H1 (cell line): Measurements from ENCODE around the gene HLA-DMB. TPM values are rescaled to one million over a fixed set of nuclear protein-coding genes. Genes with fewer than 3 reads are reported as not detected.

ENCODE experiments used
- BACH1 ChIP-seq: IDR thresholded peaks from 2 replicates; pipeline ENCODE4 v1.6.1; 2012; ENCODE audit warnings: low read length, improper control_type of control experiment
- CBX8 ChIP-seq: fragments of 300-800, 300-1000 bp; sonication (generic); IDR thresholded peaks from 2 replicates; pipeline ENCODE4 v1.7.1; 2016; ENCODE audit warnings: low read depth, low read length, borderline replicate concordance
- CHD1 ChIP-seq: IDR thresholded peaks from 2 replicates; pipeline ENCODE4 v1.6.1; 2012; ENCODE audit warnings: low read depth, low read length, improper control_type of control experiment
- CREB1 ChIP-seq: IDR thresholded peaks from 2 replicates; pipeline ENCODE4 v1.6.1; 2012; ENCODE audit warnings: inconsistent platforms
- FOSL1 ChIP-seq: IDR thresholded peaks from 2 replicates; pipeline ENCODE4 v1.6.1; 2011; ENCODE audit warnings: mild to moderate bottlenecking, low read depth, low read length, moderate library complexity; ENCODE audit not compliant: insufficient read depth
- GABPA ChIP-seq: IDR thresholded peaks from 2 replicates; pipeline ENCODE4 v1.6.1; 2011; ENCODE audit warnings: mild to moderate bottlenecking, low read length, moderate library complexity, borderline replicate concordance; ENCODE audit not compliant: insufficient read depth
- GTF2F1 ChIP-seq: IDR thresholded peaks from 2 replicates; pipeline ENCODE4 v1.6.1; 2012; ENCODE audit warnings: low read depth, low read length, improper control_type of control experiment, borderline replicate concordance
- JUN ChIP-seq: IDR thresholded peaks from 2 replicates; pipeline ENCODE4 v1.6.1; 2011; ENCODE audit warnings: low read depth, mild to moderate bottlenecking, improper control_type of control experiment, low read length
- JUND ChIP-seq: IDR thresholded peaks from 2 replicates; pipeline ENCODE4 v1.6.1; 2011; ENCODE audit warnings: mild to moderate bottlenecking, improper control_type of control experiment, low read length
- KDM1A ChIP-seq: fragments of 200-600, 300-600 bp; sonication (generic); IDR thresholded peaks from 2 replicates; pipeline ENCODE4 v1.7.1; 2016; ENCODE audit warnings: mild to moderate bottlenecking, low read length, borderline replicate concordance
- NANOG ChIP-seq: IDR thresholded peaks from 2 replicates; pipeline ENCODE4 v1.6.1; 2011; ENCODE audit warnings: low read length, low read depth, mild to moderate bottlenecking, inconsistent platforms; ENCODE audit not compliant: insufficient read depth, poor library complexity, severe bottlenecking
- POLR2A ChIP-seq, 2 experiments: IDR thresholded peaks; 1 replicate in 1 of 2; 2 replicates in 1 of 2; pipeline ENCODE4 v1.6.1; 2011; ENCODE audit warnings: low read depth in 2 of 2, low read length in 2 of 2, mild to moderate bottlenecking in 2 of 2; ENCODE audit errors: control extremely low read depth in 1 of 2
- RBBP5 ChIP-seq: IDR thresholded peaks from 2 replicates; pipeline ENCODE4 v1.7.1; 2012; ENCODE audit warnings: low read depth, mild to moderate bottlenecking, inconsistent platforms, low read length, moderate library complexity, borderline replicate concordance
- RFX5 ChIP-seq: IDR thresholded peaks from 2 replicates; pipeline ENCODE4 v1.6.1; 2011; ENCODE audit warnings: low read depth, low read length, improper control_type of control experiment, borderline replicate concordance
- RXRA ChIP-seq: IDR thresholded peaks from 2 replicates; pipeline ENCODE4 v1.6.1; 2011; ENCODE audit warnings: low read depth, mild to moderate bottlenecking, low read length, moderate library complexity; ENCODE audit not compliant: insufficient read depth
- SIN3A ChIP-seq, 2 experiments: IDR thresholded peaks in 1 of 2; conservative IDR thresholded peaks in 1 of 2; 2 replicates each; pipeline ENCODE4 v1.6.1; 2011 to 2012; ENCODE audit warnings: low read length in 2 of 2, improper control_type of control experiment in 1 of 2, low read depth in 1 of 2, mild to moderate bottlenecking in 1 of 2
- SIX5 ChIP-seq: IDR thresholded peaks from 2 replicates; pipeline ENCODE4 v1.6.1; 2011; ENCODE audit warnings: mild to moderate bottlenecking, low read depth, low read length
- SRF ChIP-seq: IDR thresholded peaks from 2 replicates; pipeline ENCODE4 v1.6.1; 2011; ENCODE audit warnings: mild to moderate bottlenecking, low read depth, low read length, moderate library complexity
- SUZ12 ChIP-seq: fragments of 200-600 bp; sonication (generic); IDR thresholded peaks from 2 replicates; pipeline ENCODE4 v1.6.1; 2012; ENCODE audit warnings: mild to moderate bottlenecking, inconsistent platforms, low read length, moderate library complexity, mixed read lengths
- TEAD4 ChIP-seq: IDR thresholded peaks from 2 replicates; pipeline ENCODE4 v1.6.1; 2012; ENCODE audit warnings: low read depth, low read length, inconsistent platforms, mixed read lengths
- ZNF274 ChIP-seq: IDR thresholded peaks from 2 replicates; pipeline ENCODE4 v1.7.0; 2012; ENCODE audit warnings: low read length, borderline replicate concordance; ENCODE audit errors: extremely low read depth
- polyA plus RNA-seq, 7 experiments: library from polyadenylated mRNA; depleted of rRNA in 3 of 7; stranded (reverse) in 5 of 7; unstranded in 2 of 7; fragments of >200 nt in 5 of 7; fragments of 200-250 nt in 2 of 7; gene quantifications; 1 replicate in 5 of 7; 2 replicates in 1 of 7; 4 replicates in 1 of 7; pipeline versions ENCODE4 v1.2.1 to v1.2.3, GENCODE V29; 2011 to 2013; ENCODE audit warnings: missing spikeins in 2 of 7, mixed read lengths in 2 of 7
- total RNA-seq: library from RNA; stranded (reverse); fragmentation: NEBNext Ultra II Directional; extraction: Animal tissue kit (Norgen Biotek cat#: 25700); gene quantifications from 2 replicates; pipeline ENCODE4 v1.2.1, GENCODE V29; 2021
- TF ChIP-seq, protein P1 (sequence below): IDR thresholded peaks from 2 replicates; pipeline ENCODE4 v1.6.1; 2012; ENCODE audit warnings: low read length, inconsistent platforms

HLA-DMB gene
- total and polyA plus RNA-seq, 2 of the 8 experiments (the other 6 are each of a cell fraction or from before 2014, with no cell fraction given) = 2.7 to 4.7 TPM

DNA sequence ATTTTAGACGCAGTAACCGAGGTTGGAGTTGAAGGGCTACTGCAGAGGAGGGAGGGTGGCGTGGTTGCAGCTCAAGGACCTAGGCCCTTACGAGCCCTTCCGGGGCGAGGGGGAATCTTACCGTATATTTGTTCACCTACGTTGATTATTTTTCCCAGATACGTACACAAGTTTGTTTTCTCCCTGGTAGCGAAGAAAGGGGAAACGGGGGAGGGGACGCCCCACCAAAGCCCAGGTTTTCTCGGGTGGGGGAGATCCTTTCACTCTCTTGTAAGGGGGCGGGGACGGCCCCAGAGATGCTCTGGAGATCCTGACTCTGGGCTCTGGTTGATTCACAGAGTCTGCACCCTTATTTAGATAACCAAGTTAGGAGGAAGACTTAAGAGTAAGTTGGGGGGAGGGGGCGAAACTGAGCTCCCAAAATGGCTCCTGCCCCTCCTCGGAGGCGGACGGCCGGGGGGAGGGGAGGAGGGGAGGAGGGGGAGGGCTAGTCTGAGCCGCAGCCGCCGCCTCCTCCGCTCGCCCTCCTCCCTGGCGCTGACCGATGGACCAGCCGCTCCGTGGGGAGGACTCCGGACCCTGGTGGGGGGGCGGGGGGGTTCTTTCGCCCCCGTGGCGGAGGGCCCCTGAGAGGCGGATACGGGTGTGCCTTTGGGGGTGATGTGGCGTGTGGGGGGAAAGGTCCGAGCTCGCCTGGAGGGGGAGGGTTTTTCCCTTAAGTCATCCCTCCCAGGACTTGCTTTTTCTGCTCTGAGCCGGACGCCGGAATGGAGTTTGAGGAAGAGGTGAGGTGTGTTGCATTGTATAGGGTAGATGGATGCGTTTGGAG, 29.8 kb upstream of the HLA-DMB start (continued):
- TF ChIP-seq GABPA (no peak), SUZ12 (no peak), POLR2A (IDR thresholded peaks at IDR 0.05; ENCODE audit: control extremely low read depth in 1 of 2, low read depth in 2 of 2, low read length in 2 of 2) (peak in 1 of 2 experiments; percentile 56; a peak in 1 of 3 replicates), KDM1A (peak; percentile 54; the same call in 1 of the 2 replicates), FOSL1 (no peak), SIN3A (conservative IDR thresholded peaks at IDR 0.05 in 1 of 2, IDR thresholded peaks at IDR 0.05 in 1 of 2; ENCODE audit: low read depth in 1 of 2, low read length in 2 of 2) (no peak; a peak in 1 of 4 replicates), ZNF274 (no peak), CHD1 (peak; percentile 79; the same call in 1 of the 2 replicates), RXRA (no peak), NANOG (no peak), RBBP5 (no peak), GTF2F1 (no peak), TEAD4 (no peak), SIX5 (no peak), BACH1 (no peak), CREB1 (no peak), SRF (no peak), RFX5 (no peak), JUN (no peak), JUND (no peak), CBX8 (no peak)
- TF ChIP-seq, protein P1, sequence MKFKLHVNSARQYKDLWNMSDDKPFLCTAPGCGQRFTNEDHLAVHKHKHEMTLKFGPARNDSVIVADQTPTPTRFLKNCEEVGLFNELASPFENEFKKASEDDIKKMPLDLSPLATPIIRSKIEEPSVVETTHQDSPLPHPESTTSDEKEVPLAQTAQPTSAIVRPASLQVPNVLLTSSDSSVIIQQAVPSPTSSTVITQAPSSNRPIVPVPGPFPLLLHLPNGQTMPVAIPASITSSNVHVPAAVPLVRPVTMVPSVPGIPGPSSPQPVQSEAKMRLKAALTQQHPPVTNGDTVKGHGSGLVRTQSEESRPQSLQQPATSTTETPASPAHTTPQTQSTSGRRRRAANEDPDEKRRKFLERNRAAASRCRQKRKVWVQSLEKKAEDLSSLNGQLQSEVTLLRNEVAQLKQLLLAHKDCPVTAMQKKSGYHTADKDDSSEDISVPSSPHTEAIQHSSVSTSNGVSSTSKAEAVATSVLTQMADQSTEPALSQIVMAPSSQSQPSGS = no peak
